AML-193 (cell line): Measurements from ENCODE around the gene CACNA2D1.
"Not testable (repeated sequence)": the region's sequence is repeated elsewhere in the genome, so short reads cannot be mapped to it uniquely, and the experiment has no call there.

Source experiments
- DNase-seq, 2 experiments: peaks; one replicate each; lab custom pipeline; 2025; lab: John Stamatoyannopoulos, UW

Gene CACNA2D1

GRCh38 chr7:82434275-82435022 lies 9.1 kb downstream of the CACNA2D1 start:
- no peak for DNase-seq

GRCh38 chr7:82433507-82433906 lies 10.1 kb downstream of the CACNA2D1 start:
- no peak for DNase-seq

- DNase-seq = not testable (repeated sequence)
These were observed 10.8 kb downstream of the CACNA2D1 start for GRCh38 chr7:82432743-82433142.

- no peak for DNase-seq
These were observed 12.8 kb downstream of the CACNA2D1 start for GRCh38 chr7:82430500-82431465.

- no peak for DNase-seq
These were observed 14.2 kb downstream of the CACNA2D1 start for GRCh38 chr7:82429408-82429807.

GRCh38 chr7:82428186-82428961 lies 15.2 kb downstream of the CACNA2D1 start:
- no peak for DNase-seq

- no peak for DNase-seq
These were observed 20.1 kb downstream of the CACNA2D1 start for GRCh38 chr7:82423446-82423845.

- DNase-seq = no peak
These were observed 24.4 kb downstream of the CACNA2D1 start for GRCh38 chr7:82419200-82419599.

GRCh38 chr7:82417898-82418297 lies 25.7 kb downstream of the CACNA2D1 start:
- DNase-seq = no peak

GRCh38 chr7:82416402-82416801 lies 27.2 kb downstream of the CACNA2D1 start:
- DNase-seq = no peak

GRCh38 chr7:82414389-82414788 lies 29.2 kb downstream of the CACNA2D1 start:
- DNase-seq = no peak

GRCh38 chr7:82413237-82413636 lies 30.3 kb downstream of the CACNA2D1 start:
- no peak for DNase-seq

- DNase-seq = no peak
These were observed 31.8 kb downstream of the CACNA2D1 start for GRCh38 chr7:82411732-82412131.

- no peak for DNase-seq
These were observed 33.1 kb downstream of the CACNA2D1 start for GRCh38 chr7:82410461-82410860.

- DNase-seq = no peak
These were observed 36.6 kb downstream of the CACNA2D1 start for GRCh38 chr7:82406937-82407336.

- no peak for DNase-seq
These were observed 38.3 kb downstream of the CACNA2D1 start for GRCh38 chr7:82405301-82405700.

- DNase-seq = no peak
These were observed 38.9 kb downstream of the CACNA2D1 start for GRCh38 chr7:82404652-82405051.

- no peak for DNase-seq
These were observed 39.5 kb downstream of the CACNA2D1 start for GRCh38 chr7:82404094-82404493.

- DNase-seq = no peak
These were observed 45.6 kb downstream of the CACNA2D1 start for GRCh38 chr7:82397879-82398524.

GRCh38 chr7:82396343-82396742 lies 47.2 kb downstream of the CACNA2D1 start:
- no peak for DNase-seq

- DNase-seq = no peak
These were observed 48.4 kb downstream of the CACNA2D1 start for GRCh38 chr7:82395147-82395546.

GRCh38 chr7:82393840-82394220 lies 49.7 kb downstream of the CACNA2D1 start:
- DNase-seq = no peak
